Measurements from ENCODE around the gene OR1D2. TPM values are rescaled to one million over a fixed set of nuclear protein-coding genes. Genes with fewer than 3 reads are reported as not detected.

OR1D2 gene
- total and polyA plus RNA-seq, 4 donors: 0.08 TPM; not detected in 3

DNA sequence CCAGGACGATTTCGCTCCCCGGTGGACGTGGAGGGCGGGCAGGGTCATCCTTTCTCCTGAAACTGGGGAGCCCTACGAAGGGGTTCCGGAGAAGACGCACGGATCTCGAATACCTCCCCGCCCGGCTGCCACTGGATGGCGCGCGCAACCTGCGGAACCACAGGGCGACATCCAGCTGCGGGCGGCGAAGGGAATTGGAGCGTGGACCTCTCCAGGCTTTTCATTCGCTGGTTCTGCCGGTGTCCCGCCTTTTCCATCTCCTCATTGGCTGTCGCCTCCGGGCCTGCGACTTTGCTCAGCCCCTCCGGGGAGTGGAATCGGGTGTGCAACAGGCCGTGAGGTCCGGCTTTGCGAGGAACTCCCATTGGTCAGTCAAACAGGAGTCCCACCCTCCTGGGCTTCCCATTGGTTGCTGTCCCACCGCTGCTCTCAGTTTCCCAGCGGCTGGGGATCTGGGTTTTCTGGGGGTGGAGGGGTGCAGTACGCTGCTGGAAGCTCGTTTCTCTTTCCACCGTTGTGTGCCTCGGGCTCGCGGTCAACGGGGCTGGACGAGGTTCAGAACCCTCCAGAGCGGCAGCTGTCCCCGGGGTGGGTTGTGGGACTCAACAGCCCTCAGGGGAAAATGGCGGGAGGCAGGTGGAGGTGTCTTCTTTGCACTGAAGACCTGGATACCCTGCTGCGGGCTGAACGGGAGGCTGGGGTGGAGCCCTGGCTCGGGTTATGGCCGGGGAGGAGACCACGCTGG lies 55.3 kb downstream of the OR1D2 start:
- Histone ChIP-seq H3K36me3 (ENCODE audit: control insufficient read depth, insufficient read depth, low read length) (no peaks in the 10 kb centered on the region), H3K9me3 (ENCODE audit: control insufficient read depth, insufficient read depth, low read length) (peaks cover under 1% of the 10 kb centered on the region), H3K4me3 (ENCODE audit: low read depth, low read length) (peak overlapping the region; percentile 88), H3K27me3 (ENCODE audit: control insufficient read depth, insufficient read depth, low read length) (no peaks in the 10 kb centered on the region), H3K27ac (ENCODE audit: low read depth, low read length) (peak overlapping the region; percentile 84), H3K4me1 (ENCODE audit: control insufficient read depth, insufficient read depth, low read length) (peaks cover 10% of the 10 kb centered on the region)
- under 1% methylated on average over 50 of the region's 50 CpGs for WGBS (ENCODE audit: insufficient coverage)
- DNase-seq (ENCODE audit: low read depth in 4 of 6, low spot score in 6 of 6): peak; percentile 88 to 99 (median 96)

- H3K27me3 ChIP-seq (ENCODE audit: control insufficient read depth, insufficient read depth, low read length): no peaks in the 10 kb centered on the region
- no peak for DNase-seq (ENCODE audit: low read depth in 4 of 6, low spot score in 6 of 6)
- H3K27ac ChIP-seq (ENCODE audit: low read depth, low read length): no peak overlapping the region
- no peak overlapping the region for H3K4me3 ChIP-seq (ENCODE audit: low read depth, low read length)
- WGBS (ENCODE audit: insufficient coverage): no CpG with 5 or more reads among the region's 3 CpGs
- peaks cover 4% of the 10 kb centered on the region for H3K9me3 ChIP-seq (ENCODE audit: control insufficient read depth, insufficient read depth, low read length)
- H3K4me1 ChIP-seq (ENCODE audit: control insufficient read depth, insufficient read depth, low read length): peaks cover 10% of the 10 kb centered on the region
- no peaks in the 10 kb centered on the region for H3K36me3 ChIP-seq (ENCODE audit: control insufficient read depth, insufficient read depth, low read length)
These were observed 57.5 kb downstream of the OR1D2 start for GRCh38 chr17:3046753-3047152.

DNA sequence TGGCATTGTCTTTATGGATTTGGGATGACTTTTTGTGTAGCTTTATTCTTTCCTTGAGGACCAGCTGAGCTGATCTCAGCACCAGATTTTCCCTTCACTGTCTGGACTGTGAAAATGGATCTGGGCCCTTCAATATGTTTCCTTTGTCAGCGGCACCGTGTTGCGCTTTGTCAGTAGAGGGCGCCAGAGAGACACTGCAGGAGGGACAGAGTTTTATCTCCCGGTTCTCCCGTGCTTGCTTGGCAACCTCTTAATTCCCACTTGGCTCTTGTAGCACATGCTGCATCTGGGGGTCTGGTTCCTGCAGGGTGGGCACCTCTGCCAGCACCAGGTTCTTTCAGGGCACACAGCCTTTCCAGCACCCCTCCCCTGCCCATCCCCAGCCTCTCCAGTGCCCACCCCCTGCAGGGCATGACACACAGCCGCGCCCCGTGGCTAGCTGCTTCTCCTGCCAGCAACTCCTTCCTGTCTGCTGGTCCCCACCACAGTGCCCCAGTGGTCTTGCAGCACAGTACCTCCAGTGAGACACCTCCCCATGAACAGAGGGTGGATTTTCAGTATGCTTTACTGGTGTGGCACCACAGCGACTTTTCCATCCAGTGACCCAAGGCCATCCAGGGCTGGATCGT lies 60.4 kb downstream of the OR1D2 start:
- Histone ChIP-seq H3K36me3 (ENCODE audit: control insufficient read depth, insufficient read depth, low read length) (no peaks in the 10 kb centered on the region), H3K4me3 (ENCODE audit: low read depth, low read length) (no peak overlapping the region), H3K27me3 (ENCODE audit: control insufficient read depth, insufficient read depth, low read length) (no peaks in the 10 kb centered on the region), H3K9me3 (ENCODE audit: control insufficient read depth, insufficient read depth, low read length) (peaks cover 4% of the 10 kb centered on the region), H3K4me1 (ENCODE audit: control insufficient read depth, insufficient read depth, low read length) (no peaks in the 10 kb centered on the region), H3K27ac (ENCODE audit: low read depth, low read length) (no peak overlapping the region)
- WGBS (ENCODE audit: insufficient coverage): 67% methylated on average over 11 of the region's 11 CpGs
- no peak for DNase-seq (ENCODE audit: low read depth in 4 of 6, low spot score in 6 of 6)

- no peaks in the 10 kb centered on the region for H3K36me3 ChIP-seq (ENCODE audit: control insufficient read depth, insufficient read depth, low read length)
- no peaks in the 10 kb centered on the region for H3K4me1 ChIP-seq (ENCODE audit: control insufficient read depth, insufficient read depth, low read length)
- no peaks in the 10 kb centered on the region for H3K27me3 ChIP-seq (ENCODE audit: control insufficient read depth, insufficient read depth, low read length)
- no peak overlapping the region for H3K4me3 ChIP-seq (ENCODE audit: low read depth, low read length)
- peaks cover 4% of the 10 kb centered on the region for H3K9me3 ChIP-seq (ENCODE audit: control insufficient read depth, insufficient read depth, low read length)
- 66% methylated on average over 2 of the region's 5 CpGs for WGBS (ENCODE audit: insufficient coverage)
- DNase-seq (ENCODE audit: low read depth in 4 of 6, low spot score in 6 of 6): no peak
- no peak overlapping the region for H3K27ac ChIP-seq (ENCODE audit: low read depth, low read length)
These were observed 63.3 kb downstream of the OR1D2 start for GRCh38 chr17:3040882-3041281.

GRCh38 chr17:3039736-3040135 lies 64.5 kb downstream of the OR1D2 start:
- peak in 2 of 6 donors; percentile 15 to 26 for DNase-seq (ENCODE audit: low read depth in 4 of 6, low spot score in 6 of 6)
- Histone ChIP-seq H3K4me3 (ENCODE audit: low read depth, low read length) (no peak overlapping the region), H3K9me3 (ENCODE audit: control insufficient read depth, insufficient read depth, low read length) (peaks cover 4% of the 10 kb centered on the region), H3K27ac (ENCODE audit: low read depth, low read length) (no peak overlapping the region), H3K27me3 (ENCODE audit: control insufficient read depth, insufficient read depth, low read length) (no peaks in the 10 kb centered on the region), H3K36me3 (ENCODE audit: control insufficient read depth, insufficient read depth, low read length) (peaks cover 6% of the 10 kb centered on the region), H3K4me1 (ENCODE audit: control insufficient read depth, insufficient read depth, low read length) (no peaks in the 10 kb centered on the region)
- WGBS (ENCODE audit: insufficient coverage): 78% methylated on average over 5 of the region's 6 CpGs

GRCh38 chr17:3038941-3039340 lies 65.3 kb downstream of the OR1D2 start:
- Histone ChIP-seq H3K4me1 (ENCODE audit: control insufficient read depth, insufficient read depth, low read length) (no peaks in the 10 kb centered on the region), H3K36me3 (ENCODE audit: control insufficient read depth, insufficient read depth, low read length) (peaks cover 11% of the 10 kb centered on the region), H3K27me3 (ENCODE audit: control insufficient read depth, insufficient read depth, low read length) (no peaks in the 10 kb centered on the region), H3K27ac (ENCODE audit: low read depth, low read length) (no peak overlapping the region), H3K9me3 (ENCODE audit: control insufficient read depth, insufficient read depth, low read length) (peaks cover 4% of the 10 kb centered on the region), H3K4me3 (ENCODE audit: low read depth, low read length) (no peak overlapping the region)
- 52% methylated on average over 4 of the region's 5 CpGs for WGBS (ENCODE audit: insufficient coverage)
- DNase-seq (ENCODE audit: low read depth in 4 of 6, low spot score in 6 of 6): peak in 1 of 6 donors; percentile 12

Other genes with a start within 250 kb of the OR1D2 start
- not detected for gene OR1D5, start 40.8 kb downstream of the OR1D2 start, total RNA-seq
- not detected for gene OR1D5, start 40.8 kb downstream of the OR1D2 start, polyA plus RNA-seq (ENCODE audit: insufficient read length in 2 of 2)
- not detected for gene OR1G1, start 23.1 kb upstream of the OR1D2 start, total RNA-seq
- gene OR1G1, start 23.1 kb upstream of the OR1D2 start, polyA plus RNA-seq (ENCODE audit: insufficient read length in 2 of 2): not detected
- gene OR1A2, start 93.1 kb upstream of the OR1D2 start, total RNA-seq: not detected
- not detected for gene OR1A2, start 93.1 kb upstream of the OR1D2 start, polyA plus RNA-seq (ENCODE audit: insufficient read length in 2 of 2)
- not detected for gene OR1A1, start 103.2 kb upstream of the OR1D2 start, total RNA-seq
- gene OR1A1, start 103.2 kb upstream of the OR1D2 start, polyA plus RNA-seq (ENCODE audit: insufficient read length in 2 of 2): under 1 TPM in 1 of 2 donors, not detected in 1; 0.14 TPM
- gene OR3A1, start 193.9 kb upstream of the OR1D2 start, total RNA-seq: under 1 TPM; 0.22 to 0.40 TPM
- under 1 TPM; 0.29 to 0.36 TPM for gene OR3A1, start 193.9 kb upstream of the OR1D2 start, polyA plus RNA-seq (ENCODE audit: insufficient read length in 2 of 2)

All from spinal cord (tissue), 10 donors.